NCI-H345 (cell line): Measurements from ENCODE around the gene ALOX5.

Source experiments
- DNase-seq: peaks from one replicate; lab custom pipeline; 2025; lab: John Stamatoyannopoulos, UW

The ALOX5 gene

GRCh38 chr10:45443101-45444009, 69.3 kb downstream of the ALOX5 start:
- DNase-seq: no peak

- DNase-seq: no peak
Measured at GRCh38 chr10:45444022-45444421, 70.0 kb downstream of the ALOX5 start.

GRCh38 chr10:45444976-45445898, 71.2 kb downstream of the ALOX5 start:
- no peak for DNase-seq

- no peak for DNase-seq
Measured at GRCh38 chr10:45446858-45447257, 72.8 kb downstream of the ALOX5 start.

- no peak for DNase-seq
Measured at GRCh38 chr10:45447416-45447815, 73.4 kb downstream of the ALOX5 start.

GRCh38 chr10:45450866-45451265, 76.8 kb downstream of the ALOX5 start:
- DNase-seq: no peak

GRCh38 chr10:45451407-45451806, 77.4 kb downstream of the ALOX5 start:
- no peak for DNase-seq

- no peak for DNase-seq
Measured at GRCh38 chr10:45452268-45452667, 78.3 kb downstream of the ALOX5 start.

GRCh38 chr10:45452743-45453452, 78.9 kb downstream of the ALOX5 start:
- no peak for DNase-seq

- no peak for DNase-seq
Measured at GRCh38 chr10:45453639-45454255, 79.7 kb downstream of the ALOX5 start.

- DNase-seq: no peak
Measured at GRCh38 chr10:45454262-45454661, 80.2 kb downstream of the ALOX5 start.

- DNase-seq: no peak
Measured at GRCh38 chr10:45454859-45455258, 80.8 kb downstream of the ALOX5 start.

GRCh38 chr10:45456233-45456632, 82.2 kb downstream of the ALOX5 start:
- DNase-seq: no peak

GRCh38 chr10:45456822-45457221, 82.8 kb downstream of the ALOX5 start:
- no peak for DNase-seq

- no peak for DNase-seq
Measured at GRCh38 chr10:45457487-45457886, 83.5 kb downstream of the ALOX5 start.

GRCh38 chr10:45460235-45460878, 86.3 kb downstream of the ALOX5 start:
- no peak for DNase-seq

GRCh38 chr10:45461034-45461433, 87.0 kb downstream of the ALOX5 start:
- DNase-seq: no peak

GRCh38 chr10:45463244-45464116, 89.5 kb downstream of the ALOX5 start:
- DNase-seq: no peak

GRCh38 chr10:45464958-45465567, 91.0 kb downstream of the ALOX5 start:
- peak; percentile 11 for DNase-seq

- DNase-seq: no peak
Measured at GRCh38 chr10:45466784-45467183, 92.8 kb downstream of the ALOX5 start.
